Spleen (tissue), 7 donors: ENCODE data around the gene MDGA2.

Experiments
- POLR2A ChIP-seq, 3 donors: fragments of 450-650 bp; IDR thresholded peaks; one replicate each; pipeline ENCODE4 v1.5.1; 2017; ENCODE audit warnings: antibody characterized with exemption in 3 of 3, mild to moderate bottlenecking in 1 of 3
- POLR2AphosphoS5 ChIP-seq, 3 donors: sonication (generic); formaldehyde crosslinking; IDR thresholded peaks; one replicate each; pipeline ENCODE4 v1.5.1; 2017; ENCODE audit warnings: antibody characterized with exemption in 3 of 3
- TF ChIP-seq, protein P1 (sequence below), 11 experiments: fragments of 200-600 bp in 7 of 11; fragments of 450-650 bp in 4 of 11; sonication (generic) in 4 of 11; IDR thresholded peaks in 8 of 11; conservative IDR thresholded peaks in 3 of 11; 1 replicate in 7 of 11; 2 replicates in 4 of 11; pipeline versions ENCODE4 v1.4.0 to v1.8.0; 2016 to 2021; ENCODE audit warnings: antibody characterized with exemption in 11 of 11, inconsistent platforms in 4 of 11, mild to moderate bottlenecking in 1 of 11
- donor health status: DM: no; HTN: no; CAD: no; lungs with moderate emphysema.
- donor health status: DM: no; HTN: no; CAD: no.
- donor health status: DM: no; HTN: no; CAD: no.

DNA sequence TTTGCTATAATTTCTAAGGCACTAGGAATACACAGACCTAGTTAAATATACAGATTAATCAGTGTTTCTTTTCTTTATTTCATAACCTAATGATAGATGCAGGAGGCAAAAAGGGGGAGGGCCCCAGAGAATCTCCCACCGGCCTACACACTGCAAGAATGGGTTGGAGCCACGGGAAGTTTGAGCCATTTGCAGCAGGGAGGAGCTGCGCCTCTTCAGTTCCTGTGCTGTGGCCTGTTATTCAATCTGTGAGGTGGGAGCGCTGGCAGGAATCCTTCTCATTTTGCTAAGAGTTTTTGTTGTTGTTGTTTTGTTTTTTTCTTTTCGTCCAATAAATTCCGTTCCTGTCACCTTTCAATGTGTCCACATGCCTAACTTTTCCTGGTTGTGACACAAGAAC is 772.6 kb downstream of the MDGA2 start:
- TF ChIP-seq, protein P1, sequence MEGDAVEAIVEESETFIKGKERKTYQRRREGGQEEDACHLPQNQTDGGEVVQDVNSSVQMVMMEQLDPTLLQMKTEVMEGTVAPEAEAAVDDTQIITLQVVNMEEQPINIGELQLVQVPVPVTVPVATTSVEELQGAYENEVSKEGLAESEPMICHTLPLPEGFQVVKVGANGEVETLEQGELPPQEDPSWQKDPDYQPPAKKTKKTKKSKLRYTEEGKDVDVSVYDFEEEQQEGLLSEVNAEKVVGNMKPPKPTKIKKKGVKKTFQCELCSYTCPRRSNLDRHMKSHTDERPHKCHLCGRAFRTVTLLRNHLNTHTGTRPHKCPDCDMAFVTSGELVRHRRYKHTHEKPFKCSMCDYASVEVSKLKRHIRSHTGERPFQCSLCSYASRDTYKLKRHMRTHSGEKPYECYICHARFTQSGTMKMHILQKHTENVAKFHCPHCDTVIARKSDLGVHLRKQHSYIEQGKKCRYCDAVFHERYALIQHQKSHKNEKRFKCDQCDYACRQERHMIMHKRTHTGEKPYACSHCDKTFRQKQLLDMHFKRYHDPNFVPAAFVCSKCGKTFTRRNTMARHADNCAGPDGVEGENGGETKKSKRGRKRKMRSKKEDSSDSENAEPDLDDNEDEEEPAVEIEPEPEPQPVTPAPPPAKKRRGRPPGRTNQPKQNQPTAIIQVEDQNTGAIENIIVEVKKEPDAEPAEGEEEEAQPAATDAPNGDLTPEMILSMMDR (IDR thresholded peaks at IDR 0.05 in 8 of 11, conservative IDR thresholded peaks at IDR 0.05 in 3 of 11), result no peak
- TF ChIP-seq POLR2AphosphoS5 (IDR thresholded peaks at IDR 0.05), result no peak
- no peak for TF ChIP-seq POLR2A (IDR thresholded peaks at IDR 0.05)
